Kidney epithelial cell (primary cell): ENCODE data around the gene OPTC. TPM values are rescaled to one million over a fixed set of nuclear protein-coding genes. Genes with fewer than 3 reads are reported as not detected.

Experiments
- DNase-seq: peaks from one replicate; pipeline ENCODE4 v3.0.0-alpha.2; 2010; ENCODE audit warnings: low read depth
- H3K27me3 ChIP-seq: 2 replicates; pipeline ENCODE4 v1.6.0; 2011; ENCODE audit warnings: low read length; ENCODE audit not compliant: control insufficient read depth, insufficient read depth
- H3K36me3 ChIP-seq: 2 replicates; pipeline ENCODE4 v1.5.1; 2011; ENCODE audit warnings: low read length; ENCODE audit not compliant: control insufficient read depth, insufficient read depth
- H3K4me3 ChIP-seq: 2 replicates; pipeline ENCODE4 v1.5.1; 2011; ENCODE audit warnings: low read depth, mild to moderate bottlenecking, control low read depth, low read length
- CTCF ChIP-seq: IDR thresholded peaks from 2 replicates; pipeline ENCODE4 v1.5.1; 2011; ENCODE audit warnings: mild to moderate bottlenecking, moderate library complexity, low read length, control low read depth, inconsistent platforms; ENCODE audit not compliant: insufficient read depth, poor library complexity, severe bottlenecking
- total RNA-seq: library from RNA; depleted of rRNA; stranded (reverse); fragments of >200 nt; gene quantifications from 2 replicates; pipeline ENCODE4 v1.2.3, GENCODE V29; 2015

The OPTC gene
- total RNA-seq, 1 donor from 2014 or later: not detected

GRCh38 chr1:203547147-203547546 is 53.2 kb downstream of the OPTC start:
- no peak for DNase-seq
- TF ChIP-seq CTCF: no peak
- Histone ChIP-seq H3K27me3 (no peaks in the 10 kb centered on the region), H3K36me3 (no peaks in the 10 kb centered on the region), H3K4me3 (no peak overlapping the region)

- DNase-seq: no peak
- Histone ChIP-seq H3K4me3 (no peak overlapping the region), H3K36me3 (no peaks in the 10 kb centered on the region), H3K27me3 (no peaks in the 10 kb centered on the region)
- TF ChIP-seq CTCF: no peak
Measured at GRCh38 chr1:203547771-203548421, 53.9 kb downstream of the OPTC start.

- Histone ChIP-seq H3K36me3 (no peaks in the 10 kb centered on the region), H3K27me3 (no peaks in the 10 kb centered on the region), H3K4me3 (no peak overlapping the region)
- DNase-seq: no peak
- TF ChIP-seq CTCF: no peak
Measured at GRCh38 chr1:203548892-203549291, 54.9 kb downstream of the OPTC start.

GRCh38 chr1:203549309-203549708 is 55.4 kb downstream of the OPTC start:
- TF ChIP-seq CTCF: no peak
- Histone ChIP-seq H3K27me3 (no peaks in the 10 kb centered on the region), H3K4me3 (no peak overlapping the region), H3K36me3 (no peaks in the 10 kb centered on the region)
- no peak for DNase-seq

GRCh38 chr1:203550846-203551245 is 56.9 kb downstream of the OPTC start:
- H3K4me3 ChIP-seq: no peak overlapping the region
- H3K36me3 ChIP-seq: no peaks in the 10 kb centered on the region
- no peak for TF ChIP-seq CTCF
- no peak for DNase-seq
- no peaks in the 10 kb centered on the region for H3K27me3 ChIP-seq

- no peaks in the 10 kb centered on the region for H3K27me3 ChIP-seq
- DNase-seq: no peak
- no peaks in the 10 kb centered on the region for H3K36me3 ChIP-seq
- no peak for TF ChIP-seq CTCF
- no peak overlapping the region for H3K4me3 ChIP-seq
Measured at GRCh38 chr1:203551550-203551949, 57.6 kb downstream of the OPTC start.
